Measurements from ENCODE around the gene CARD19.

The CARD19 gene

DNA sequence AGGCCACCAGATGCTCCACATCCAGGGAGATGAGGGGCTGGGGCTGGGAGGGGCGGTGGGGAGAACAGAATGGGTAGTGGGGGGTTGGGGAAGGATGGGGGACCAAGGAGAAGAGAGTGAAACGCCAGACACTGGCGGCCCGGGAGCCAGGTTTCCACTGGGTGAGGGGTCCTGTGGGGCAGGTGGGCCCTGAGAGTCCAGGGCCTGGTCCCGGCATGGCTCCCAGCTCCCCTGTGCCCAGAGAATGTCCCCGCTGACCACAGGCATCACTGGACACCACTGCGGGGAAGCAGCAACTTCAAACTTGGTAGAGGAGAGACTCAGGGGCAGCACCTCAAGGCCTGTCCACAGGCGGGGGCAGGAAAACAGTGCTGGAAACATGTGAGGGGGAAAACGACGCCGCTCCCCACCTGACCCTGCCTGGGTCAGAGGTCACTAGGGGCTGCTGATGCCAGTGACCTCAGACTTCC, 24.9 kb downstream of the CARD19 start:
- DNase-seq (ENCODE audit: low read depth), result no peak

DNA sequence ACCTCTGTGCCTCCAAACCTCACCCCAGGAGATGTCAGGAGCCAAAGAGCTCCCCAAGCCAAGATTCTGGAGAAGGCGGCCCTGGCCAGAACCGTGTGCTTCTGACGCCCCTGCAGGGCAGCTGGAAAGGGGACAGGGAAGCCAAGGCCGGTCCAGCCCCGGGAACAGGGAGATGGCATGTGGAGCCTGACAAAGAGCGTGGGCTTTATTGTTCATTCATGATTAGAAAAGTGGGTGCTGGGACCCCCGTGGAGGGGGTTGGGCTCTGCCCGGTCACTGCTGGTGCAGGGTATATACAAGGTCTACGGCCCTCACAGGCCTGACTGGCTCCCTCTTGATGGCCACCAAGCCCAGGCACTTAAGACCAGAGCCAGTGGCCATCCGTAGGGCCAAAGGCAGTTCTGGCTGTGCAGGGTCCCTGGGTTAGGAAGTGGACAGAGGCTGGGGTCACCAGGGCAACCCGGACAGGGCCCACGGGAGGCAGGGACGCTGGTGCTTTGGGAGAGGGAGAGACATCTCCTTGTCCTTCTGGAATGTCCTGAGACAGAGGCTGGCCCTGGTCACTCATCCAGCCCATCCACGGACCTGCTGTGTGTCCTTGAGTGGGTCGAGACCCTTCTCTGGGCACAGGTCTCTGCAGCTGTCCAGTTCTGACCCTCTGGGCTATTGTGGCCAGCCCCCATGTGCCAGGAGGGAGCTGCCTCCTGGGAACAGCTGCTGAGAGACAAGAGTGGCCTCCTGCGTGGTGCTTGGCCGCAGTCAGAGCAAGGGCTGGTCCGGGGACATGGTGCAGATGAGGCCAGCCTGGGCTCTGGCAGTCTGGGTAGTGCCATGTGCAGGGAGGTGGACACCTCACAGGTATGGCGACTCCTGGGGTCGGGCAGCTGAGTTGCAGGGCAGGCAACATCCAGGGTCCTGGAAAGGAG, 25.6 kb downstream of the CARD19 start:
- no peak for DNase-seq (ENCODE audit: low read depth)

DNA sequence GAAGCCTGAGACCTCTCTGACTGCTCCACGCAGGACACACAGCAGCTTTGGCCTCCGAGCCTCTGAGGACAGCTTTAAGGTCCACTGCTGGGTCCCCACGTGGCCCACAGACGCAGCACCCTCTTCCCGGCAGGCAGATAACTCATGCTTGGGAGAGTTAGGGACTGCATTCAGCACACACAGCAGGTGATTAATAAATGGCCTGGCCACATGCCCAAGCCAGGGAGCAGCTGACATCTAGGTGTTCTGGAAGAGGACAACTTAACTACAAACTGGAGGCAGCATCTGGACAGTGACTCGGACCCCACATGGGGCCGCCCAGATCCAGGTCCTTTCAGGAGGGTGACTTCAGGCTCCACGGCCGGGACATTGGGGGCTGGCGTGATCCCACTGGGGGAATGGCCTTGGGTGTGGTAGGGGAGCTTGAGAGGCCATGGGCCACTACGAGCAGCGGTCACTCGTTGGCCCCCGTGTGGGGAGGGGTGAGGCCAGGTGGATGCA, 26.8 kb downstream of the CARD19 start:
- no peak for DNase-seq (ENCODE audit: low read depth)

DNA sequence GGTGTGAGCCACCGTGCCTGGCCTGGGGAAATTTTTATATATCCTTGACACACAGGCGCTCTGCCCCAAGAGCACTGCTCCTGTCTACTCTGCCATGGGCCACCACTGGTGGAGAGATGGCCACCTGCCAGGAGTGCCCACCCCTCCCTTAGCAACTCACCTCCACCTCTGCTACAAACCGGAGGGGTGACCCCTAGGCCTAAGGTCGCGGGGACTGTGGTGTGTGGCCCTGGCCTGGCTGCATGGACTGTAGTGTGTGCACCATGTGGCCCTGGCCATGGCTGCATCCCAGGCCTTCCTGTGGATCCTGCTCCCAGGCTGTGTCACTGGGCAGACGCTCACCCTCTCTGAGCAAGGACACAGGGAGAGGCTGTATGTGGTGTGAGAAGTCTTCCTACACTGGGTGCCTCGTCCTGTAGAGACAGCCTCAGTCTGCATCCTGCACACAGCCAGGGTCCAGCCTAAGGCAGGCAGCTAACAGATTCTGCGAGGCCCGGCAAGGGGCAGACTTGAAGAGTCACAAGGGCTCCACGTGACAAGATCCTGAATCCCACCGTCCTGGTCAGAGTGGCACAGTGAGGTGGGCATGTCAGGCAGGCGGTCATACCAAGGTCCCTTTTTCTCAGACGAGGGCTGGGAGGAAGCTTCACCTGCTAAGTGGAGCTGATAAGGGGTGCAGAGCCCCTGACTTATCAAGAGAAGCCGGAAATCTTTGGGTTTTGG, 27.7 kb downstream of the CARD19 start:
- no peak for DNase-seq (ENCODE audit: low read depth)

DNA sequence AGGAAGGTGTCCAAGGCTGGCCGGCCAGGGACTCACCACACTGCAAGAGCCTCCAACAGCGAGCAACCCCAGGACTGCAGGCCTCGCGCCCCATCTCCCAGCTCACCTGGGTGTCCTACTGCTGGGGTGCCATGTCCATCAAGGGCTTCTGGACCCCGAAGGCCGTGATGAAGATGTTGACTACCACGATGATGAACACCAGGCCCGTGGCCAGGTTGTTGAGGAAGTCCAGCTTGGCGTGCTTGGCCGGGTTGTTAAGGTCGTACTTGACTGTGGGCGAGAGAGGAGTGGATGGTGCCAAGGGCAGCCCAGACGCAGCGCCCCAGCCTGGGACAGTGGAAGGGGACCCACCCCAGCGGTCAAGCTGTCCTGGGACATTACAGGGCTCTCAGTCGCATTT, 28.8 kb downstream of the CARD19 start:
- no peak for DNase-seq (ENCODE audit: low read depth)

DNA sequence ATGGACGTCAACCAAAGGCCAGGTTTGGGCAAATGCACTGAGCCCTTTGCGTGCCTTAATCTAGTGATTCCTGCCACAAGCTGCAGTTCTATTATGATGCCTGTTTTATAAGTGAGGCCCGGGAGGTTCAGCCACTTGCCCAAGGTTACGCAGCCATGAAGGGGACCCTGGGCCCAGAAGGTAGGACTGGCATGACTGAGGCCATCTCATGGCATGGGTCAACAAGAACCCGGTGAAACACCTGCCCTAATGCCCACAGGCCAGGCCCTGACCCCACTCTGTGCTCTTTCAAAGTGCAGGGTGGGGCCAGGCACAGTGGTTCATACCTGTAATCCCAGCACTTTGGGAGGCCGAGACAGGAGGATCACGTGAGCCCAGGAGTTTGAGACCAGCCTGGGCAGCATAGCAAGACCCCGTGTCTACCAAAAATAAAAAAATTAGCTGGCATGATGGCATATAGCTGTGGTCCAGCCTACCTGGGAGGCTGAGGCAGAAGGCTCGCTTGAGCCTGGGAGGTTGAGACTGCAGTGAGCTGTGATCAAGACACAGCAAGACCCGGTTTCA, 29.4 kb downstream of the CARD19 start:
- DNase-seq (ENCODE audit: low read depth), result no peak

DNA sequence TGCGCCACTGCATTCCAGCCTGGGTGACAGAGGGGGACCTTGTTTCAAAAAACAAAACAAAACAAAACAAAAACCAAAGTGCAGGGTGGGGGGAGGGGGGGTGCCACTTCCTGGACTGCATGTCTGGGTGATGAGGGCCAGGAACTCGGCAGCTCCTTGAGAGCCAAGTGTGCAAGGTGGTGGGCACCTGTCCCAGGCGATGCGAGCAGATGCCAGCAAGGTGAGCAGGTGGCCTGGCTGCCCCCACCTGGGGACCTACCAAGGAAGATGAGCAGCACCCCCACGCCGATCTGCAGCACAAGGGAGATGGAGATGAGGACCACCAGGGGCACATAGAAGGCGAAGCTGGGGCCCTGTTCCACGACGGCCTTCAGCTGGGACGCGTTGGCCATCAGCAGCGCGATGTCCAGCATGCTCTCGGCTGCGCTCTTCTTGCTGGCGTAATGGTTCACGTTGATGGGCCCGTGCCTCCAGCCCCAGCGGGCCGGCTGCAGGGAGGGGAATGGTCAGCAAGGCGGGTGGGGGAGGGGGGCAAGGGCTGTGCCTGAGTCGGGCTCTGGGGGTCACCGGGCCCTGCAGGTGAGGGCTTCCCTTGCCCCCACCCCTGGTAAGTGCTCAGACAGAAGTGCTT, 30.2 kb downstream of the CARD19 start:
- DNase-seq (ENCODE audit: low read depth), result no peak

DNA sequence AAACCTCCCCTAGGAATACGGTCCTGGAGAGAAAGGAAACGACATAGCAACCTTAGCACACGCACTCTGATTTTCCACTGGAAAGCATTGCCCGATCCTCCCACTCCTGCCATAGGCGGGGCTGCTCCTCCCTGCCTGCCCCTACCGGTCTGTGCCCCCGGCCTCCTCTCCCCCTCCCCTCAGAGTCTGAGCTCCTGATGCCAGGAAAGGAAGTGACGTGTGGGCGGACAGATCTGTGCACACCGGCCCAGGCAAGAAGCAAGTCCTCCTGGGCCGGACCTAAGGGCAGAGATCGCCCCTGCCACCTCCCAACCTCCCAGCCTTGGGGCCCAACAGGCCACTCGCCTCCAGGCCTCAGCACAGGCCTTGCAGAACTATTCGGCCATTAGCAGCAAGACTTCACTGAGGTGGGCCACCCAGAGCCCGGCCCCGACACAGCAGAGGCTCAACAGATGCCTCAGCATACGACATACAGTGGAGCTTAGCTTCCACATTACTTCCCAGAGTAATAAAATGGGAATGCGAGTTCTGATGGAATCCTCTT, 30.9 kb downstream of the CARD19 start:
- DNase-seq (ENCODE audit: low read depth), result no peak

DNA sequence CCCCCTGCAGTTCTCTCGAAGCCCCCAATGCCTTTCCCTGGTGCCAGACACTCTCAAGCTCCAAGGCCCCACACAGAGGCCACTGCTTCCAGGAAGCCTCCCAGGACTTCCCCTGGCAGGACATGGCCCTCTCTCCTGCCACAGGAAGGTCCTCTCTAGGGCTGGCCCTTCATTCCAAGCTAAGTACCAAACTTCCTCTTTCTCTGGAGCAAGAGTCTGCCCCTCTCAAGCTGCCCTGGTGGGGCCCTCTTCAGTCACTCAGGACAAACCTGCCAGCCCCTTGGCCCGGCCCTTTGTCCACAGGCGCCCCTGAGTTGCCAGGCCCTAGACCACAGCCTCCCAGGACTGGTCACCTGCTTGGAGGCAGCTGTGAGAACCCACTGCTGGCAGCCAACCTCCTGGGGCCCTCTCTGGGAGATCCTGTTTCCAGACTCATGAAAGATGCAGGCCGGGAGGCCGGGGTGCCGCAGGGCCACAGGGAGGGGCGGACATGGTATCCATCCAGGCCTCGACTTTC, 31.4 kb downstream of the CARD19 start:
- no peak for DNase-seq (ENCODE audit: low read depth)

DNA sequence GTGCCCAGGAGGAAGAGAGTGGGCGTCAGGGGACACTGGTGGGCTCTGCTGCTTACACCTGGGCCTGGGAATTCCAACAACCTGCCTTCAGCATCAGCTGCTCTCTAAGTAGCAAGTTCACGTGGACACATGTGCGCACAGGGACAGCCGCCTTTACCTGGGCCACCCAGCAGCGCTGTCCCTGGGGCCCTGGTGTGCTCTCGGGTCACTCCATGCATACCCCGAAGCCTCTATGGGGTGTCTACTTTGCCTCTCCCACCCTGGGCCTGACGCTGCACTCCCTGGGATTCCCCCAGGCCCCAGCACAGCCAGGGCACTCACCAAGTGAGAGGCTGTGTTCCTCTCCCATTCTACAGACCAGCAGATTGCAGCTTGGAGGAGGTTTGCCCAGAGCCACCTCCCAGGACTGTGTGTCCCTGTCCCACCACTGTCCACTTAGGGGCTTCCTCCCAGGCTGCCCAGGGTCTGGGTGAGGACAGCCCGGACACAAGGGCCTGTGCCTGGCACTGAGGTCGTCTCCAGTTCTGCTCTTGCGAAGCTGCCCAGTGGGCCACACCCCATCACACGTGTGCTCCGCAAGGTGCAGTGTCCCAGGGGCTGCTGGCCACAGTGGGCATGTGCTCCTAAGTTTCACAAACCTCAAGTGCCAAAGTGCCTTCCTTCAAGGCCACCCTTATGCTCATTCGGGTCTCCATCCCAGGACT, 32.1 kb downstream of the CARD19 start:
- DNase-seq (ENCODE audit: low read depth), result no peak

DNA sequence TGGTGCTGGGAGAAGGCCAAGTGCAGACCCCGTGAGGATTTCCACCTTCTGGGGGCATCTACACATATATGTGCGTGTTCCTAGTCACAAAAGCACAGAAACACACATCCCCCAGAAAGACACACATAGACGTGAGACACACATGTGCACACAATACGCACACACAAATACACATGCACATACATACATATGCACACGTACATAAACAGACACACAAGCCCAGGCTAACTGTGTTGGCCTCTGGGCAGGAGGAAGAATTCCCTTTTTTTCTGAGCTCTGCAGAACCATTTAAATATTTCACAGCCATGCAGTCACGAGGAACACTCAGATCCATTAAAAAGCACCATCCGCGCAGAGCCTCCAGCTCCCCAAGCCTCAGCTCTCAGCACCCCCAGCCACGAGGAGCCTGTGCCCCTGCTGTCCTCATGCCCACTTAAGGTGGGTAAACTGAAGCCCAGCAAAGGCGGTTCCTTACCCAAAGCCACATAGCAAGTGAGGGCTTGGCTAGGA, 32.8 kb downstream of the CARD19 start:
- no peak for DNase-seq (ENCODE audit: low read depth)

DNA sequence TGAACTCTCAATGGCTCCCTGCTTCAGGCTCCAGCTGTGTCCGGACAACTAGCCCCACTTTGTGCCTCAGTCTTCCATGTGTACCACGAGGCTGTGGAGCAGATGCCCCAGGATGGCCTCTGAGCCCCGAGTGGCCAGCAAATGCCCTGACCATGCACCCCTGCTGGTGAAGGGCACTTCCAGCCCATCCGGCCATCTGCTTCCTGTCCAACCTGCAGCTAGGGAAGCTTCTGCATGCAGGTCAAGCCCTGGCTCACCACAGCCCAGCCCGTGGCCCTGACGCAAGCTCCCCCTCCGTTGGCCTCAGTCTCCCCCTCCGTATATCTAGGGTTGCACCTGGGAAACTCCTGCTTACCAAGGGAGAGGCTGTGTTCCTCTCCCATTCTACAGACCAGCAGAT, 33.3 kb downstream of the CARD19 start:
- DNase-seq (ENCODE audit: low read depth), result no peak

DNA sequence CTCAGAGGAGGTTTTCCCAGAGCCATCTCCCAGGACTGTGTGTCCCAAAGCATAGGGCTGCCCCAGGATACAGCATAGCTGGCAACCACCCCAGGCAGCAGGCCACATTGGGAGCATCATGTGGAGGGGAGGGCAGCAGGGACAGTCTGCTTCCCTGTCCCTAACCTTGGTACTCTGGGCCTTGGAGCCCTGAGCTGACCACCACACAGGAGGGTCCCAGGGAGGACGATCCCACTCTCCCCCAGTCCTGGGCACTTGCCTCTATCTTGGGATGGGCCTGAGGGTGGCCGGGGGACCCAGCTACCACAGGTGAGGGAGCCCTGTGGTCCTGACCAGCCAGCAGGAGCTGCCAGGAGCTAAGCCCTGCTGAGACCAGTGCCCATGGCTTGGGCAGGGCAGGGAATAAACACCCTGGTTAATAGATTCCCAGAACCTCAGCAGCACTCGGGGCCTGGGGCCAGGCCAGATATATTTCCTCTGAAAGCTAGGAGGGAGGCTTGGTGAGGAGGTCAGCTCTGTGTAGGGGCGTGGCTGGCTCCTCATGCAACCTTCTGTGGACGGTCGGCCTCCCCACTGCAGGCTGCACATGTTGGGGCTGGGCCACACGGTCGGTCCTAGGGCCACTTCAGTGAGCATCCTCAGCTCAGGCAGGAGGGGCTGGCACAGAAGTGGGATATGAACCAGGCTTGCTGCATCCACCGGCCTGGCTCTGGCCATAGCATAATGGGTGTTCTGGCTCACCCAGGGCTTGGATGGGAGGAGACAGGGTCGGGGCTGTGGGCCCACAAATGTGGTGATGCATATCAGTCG, 33.9 kb downstream of the CARD19 start:
- no peak for DNase-seq (ENCODE audit: low read depth)

DNA sequence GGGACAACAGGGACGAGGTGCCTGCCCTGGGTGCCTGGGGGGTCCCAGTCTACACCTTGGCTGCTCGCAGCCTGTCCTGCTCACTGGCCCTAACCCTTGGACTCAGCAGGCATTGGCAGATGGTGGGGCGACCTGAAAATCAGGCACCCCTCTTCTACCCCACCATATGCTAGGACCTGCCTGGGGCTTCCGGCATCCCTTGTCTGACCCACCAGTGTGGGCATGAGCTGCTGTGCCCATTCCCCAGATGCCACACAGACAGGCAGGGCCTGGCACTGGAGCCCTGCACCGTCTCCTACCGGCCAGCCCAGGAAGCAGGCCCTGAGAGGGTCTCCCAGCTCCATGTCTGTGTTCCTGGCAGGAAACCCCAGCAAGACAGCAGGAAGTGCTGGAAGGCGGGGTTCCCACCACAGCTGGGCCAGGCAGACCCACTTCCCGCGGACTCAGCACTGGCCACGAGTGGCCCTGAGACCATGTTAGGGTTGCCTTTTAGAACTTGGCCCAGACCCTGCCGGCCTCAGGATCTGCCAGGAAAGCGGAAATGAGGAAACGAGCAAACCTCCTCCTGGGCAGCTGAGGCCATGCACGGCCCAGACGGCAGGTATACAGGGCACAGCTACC, 35.0 kb downstream of the CARD19 start:
- no peak for DNase-seq (ENCODE audit: low read depth)

DNA sequence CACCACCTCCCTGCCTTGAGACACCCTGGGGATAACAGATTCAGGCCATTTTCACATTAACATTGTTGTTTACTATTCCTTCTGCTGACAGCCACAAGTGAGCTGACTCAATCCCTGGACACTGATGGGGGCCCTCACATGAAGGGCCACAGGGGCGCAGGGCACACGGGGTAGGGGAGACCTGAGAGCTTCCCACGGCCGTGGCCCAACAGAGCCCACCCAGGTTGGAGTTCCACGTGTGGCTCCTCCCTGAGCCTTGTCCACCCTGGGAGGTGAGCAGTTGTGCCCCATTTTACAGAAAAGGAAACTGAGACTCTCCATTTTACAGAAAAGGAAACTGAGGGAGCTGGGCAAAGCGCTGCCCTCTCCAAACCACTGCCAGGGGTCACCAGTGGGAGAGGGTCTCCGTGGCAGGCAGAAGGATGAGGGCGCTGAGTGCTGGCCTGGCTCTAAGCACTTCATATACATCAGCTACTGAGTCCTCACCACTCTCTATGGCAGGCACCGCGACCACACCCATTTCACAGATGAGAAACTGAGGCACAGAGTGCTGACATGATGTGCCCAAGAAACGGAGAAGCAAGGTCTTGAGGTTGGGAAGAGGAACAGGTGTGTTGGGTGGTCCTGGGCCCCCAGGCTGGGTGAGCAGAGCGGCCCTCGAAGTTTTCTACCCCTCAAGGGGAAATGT, 35.7 kb downstream of the CARD19 start:
- no peak for DNase-seq (ENCODE audit: low read depth)

DNA sequence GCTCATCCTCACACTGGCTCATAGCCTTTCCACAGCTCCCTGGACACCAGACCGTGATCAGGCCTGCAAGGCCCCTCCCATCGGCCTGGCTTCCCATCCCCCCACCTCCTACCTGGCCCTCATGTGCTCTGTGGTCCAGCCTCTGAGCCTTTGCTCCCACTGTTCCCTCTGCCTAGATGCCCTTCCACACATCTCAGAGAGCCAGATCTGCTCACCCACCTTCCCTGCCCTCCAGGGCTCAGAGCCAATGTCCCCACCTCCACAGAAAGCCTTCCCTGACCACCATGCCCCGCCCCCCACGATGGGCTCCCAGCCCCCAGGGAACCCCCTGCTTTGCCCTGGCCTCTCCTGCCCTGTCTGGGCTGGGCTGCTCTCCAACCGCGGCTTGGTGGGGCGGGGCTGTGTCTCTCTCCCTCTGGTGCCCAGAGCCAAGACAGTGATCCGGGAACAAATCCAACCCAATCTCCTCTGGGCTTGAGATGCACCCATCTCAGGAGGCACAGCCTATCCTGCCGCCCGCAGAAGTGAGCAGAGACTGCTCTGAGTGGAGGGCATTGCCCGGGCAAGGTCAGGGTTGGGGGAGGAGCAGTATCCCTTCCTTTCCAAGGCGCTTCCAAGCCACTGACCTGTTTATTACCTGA, 36.4 kb downstream of the CARD19 start:
- DNase-seq (ENCODE audit: low read depth), result no peak

DNA sequence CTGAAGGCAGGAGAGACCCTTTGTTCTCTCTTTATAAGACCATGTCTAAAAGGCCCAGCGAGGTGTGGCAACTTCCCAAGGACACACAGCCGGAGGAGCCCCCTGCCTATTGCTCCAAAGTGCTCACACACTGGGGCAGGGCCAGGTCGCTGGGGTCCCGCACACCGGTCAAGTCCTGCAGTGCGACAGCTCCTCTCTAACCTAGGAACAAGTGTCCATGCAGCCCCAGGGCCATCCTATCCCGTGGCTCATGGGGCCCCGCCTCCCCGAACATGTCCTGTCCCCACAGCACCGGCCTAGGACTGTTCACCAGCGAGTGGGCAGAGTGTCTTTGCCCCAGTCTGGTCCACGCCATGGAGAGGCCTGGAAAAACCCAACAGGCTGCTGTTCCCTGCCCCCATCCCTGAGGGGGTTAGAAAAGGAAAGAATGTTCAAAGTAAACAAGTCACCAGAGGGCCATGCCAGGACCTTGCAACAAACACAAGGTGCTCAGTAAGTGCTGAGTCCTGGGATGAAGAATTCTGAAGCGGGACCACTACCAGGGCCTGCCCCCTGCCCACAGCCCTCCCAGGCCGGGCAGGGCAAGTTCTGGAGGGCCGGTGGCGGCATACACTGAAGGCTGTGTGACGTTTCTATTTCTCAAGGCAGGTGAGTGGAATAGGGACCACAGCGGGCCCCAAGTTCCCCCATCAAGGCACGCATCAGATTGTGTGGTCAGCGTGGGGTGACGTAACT, 37.1 kb downstream of the CARD19 start:
- peak; percentile 31 for DNase-seq (ENCODE audit: low read depth)

DNA sequence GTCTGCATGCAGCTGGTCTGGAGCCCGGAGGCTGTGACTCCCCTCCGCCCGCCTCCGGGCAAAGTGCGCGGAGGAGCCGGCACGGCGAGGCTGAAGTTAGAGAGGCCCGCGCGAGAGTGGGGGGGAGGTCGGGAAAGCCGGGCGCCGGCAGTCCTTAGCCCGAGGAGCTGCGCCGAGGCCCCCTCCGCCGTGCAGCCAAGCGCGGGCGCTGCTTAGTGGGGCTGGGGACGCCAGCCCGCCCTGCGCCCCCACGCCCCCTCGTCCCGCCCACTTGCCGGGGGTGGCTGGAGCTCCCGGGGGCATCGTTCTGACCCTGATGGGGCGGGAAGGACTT, 37.6 kb downstream of the CARD19 start:
- DNase-seq (ENCODE audit: low read depth), result no peak

Measured in stimulated activated CD8-positive, alpha-beta memory T cell treated with anti-CD3 and anti-CD28 coated beads, Interleukin-7, amount 100 ng/mL, for 24 hours (primary cell).